GM18909 (cell line): Measurements from ENCODE around the gene RNF222.
"Not testable (repeated sequence)": the region's sequence is repeated elsewhere in the genome, so short reads cannot be mapped to it uniquely, and the experiment has no call there.

Experiments
- ATAC-seq: cut with Tn5 transposase; IDR thresholded peaks from one replicate; pipeline ENCODE4 v1.9.1; 2021; ENCODE audit warnings: mild to moderate bottlenecking; ENCODE audit not compliant: unreplicated experiment, poor library complexity

Gene RNF222

GRCh38 chr17:8350339-8350738 lies 47.3 kb downstream of the RNF222 start:
- ATAC-seq = no peak

- ATAC-seq = not testable (repeated sequence)
These were observed 50.6 kb downstream of the RNF222 start for GRCh38 chr17:8347001-8347400.

GRCh38 chr17:8345951-8346665 lies 51.5 kb downstream of the RNF222 start:
- ATAC-seq = no peak

DNA sequence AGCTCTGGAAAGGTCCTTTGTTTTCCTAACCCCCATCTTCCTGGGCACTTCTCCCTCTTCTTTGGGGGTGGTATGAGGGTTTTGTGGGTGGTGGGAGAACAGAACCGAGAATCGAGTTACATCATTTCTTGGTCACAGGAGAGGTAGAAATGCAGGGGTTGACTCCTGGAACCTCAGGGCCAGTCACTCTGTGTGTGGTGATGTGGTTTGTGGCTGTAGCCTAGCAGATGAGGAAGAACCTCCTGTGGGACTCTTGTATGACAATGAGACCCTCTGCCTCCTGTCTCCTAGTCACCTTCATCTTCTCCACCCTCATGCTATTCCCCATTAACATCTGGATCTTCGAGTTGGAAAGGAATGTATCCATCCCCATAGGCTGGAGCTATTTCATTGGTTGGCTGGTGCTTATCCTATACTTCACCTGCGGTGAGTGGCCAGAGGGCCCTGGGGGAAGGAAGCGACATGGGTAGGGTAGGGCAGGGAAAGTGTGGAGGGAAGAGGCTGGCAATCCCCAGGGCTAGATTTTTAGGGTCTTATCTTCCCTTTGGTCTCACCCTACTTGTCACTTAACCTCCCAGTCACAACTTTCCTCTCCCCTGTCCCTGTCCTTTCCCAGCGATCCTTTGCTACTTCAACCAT lies 52.5 kb downstream of the RNF222 start:
- no peak for ATAC-seq

- ATAC-seq = no peak
These were observed 56.2 kb downstream of the RNF222 start for GRCh38 chr17:8341456-8341855.
